SU-DHL-6 (cell line): Measurements from ENCODE around the gene OR4X2.

Experiments
- EZH2phosphoT487 ChIP-seq: fragments of 200-600 bp; sonication (generic), shearing (Covaris generic); conservative IDR thresholded peaks from 2 replicates; pipeline ENCODE4 v1.6.1; 2018; ENCODE audit warnings: mild to moderate bottlenecking, antibody characterized with exemption, low read length, moderate library complexity, mixed read lengths
- TF ChIP-seq, protein P1 (sequence below): fragments of 200-600 bp; sonication (generic); IDR thresholded peaks from one replicate; pipeline ENCODE4 v1.5.1; 2017; ENCODE audit warnings: antibody characterized with exemption, mild to moderate bottlenecking, low read length, moderate library complexity; ENCODE audit not compliant: insufficient read depth, poor library complexity, severe bottlenecking

DNA sequence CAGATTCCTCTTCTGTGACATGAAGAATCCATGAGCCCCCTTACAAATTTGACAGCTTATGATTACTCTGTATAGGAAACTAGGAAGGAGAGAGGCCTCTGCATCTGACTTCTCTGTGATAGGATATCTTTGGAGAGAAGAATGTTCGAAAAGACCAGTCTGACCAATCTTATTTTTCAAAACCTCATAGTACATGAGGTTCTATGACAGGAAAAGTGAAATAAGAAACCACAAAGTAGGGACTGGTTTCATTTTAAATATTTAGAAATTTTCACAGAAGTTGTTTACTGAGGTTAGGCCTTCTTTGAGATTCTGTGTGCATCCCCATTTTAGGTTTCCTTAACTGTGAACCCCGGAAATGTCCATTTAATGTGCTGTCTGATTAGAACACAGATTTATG lies 16.7 kb downstream of the OR4X2 start:
- TF ChIP-seq, protein P1, sequence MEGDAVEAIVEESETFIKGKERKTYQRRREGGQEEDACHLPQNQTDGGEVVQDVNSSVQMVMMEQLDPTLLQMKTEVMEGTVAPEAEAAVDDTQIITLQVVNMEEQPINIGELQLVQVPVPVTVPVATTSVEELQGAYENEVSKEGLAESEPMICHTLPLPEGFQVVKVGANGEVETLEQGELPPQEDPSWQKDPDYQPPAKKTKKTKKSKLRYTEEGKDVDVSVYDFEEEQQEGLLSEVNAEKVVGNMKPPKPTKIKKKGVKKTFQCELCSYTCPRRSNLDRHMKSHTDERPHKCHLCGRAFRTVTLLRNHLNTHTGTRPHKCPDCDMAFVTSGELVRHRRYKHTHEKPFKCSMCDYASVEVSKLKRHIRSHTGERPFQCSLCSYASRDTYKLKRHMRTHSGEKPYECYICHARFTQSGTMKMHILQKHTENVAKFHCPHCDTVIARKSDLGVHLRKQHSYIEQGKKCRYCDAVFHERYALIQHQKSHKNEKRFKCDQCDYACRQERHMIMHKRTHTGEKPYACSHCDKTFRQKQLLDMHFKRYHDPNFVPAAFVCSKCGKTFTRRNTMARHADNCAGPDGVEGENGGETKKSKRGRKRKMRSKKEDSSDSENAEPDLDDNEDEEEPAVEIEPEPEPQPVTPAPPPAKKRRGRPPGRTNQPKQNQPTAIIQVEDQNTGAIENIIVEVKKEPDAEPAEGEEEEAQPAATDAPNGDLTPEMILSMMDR = no peak
- no peak for TF ChIP-seq EZH2phosphoT487
